NCI-H460 (cell line): ENCODE measurements around the gene HLA-DRA. TPM values are rescaled to one million over a fixed set of nuclear protein-coding genes. Genes with fewer than 3 reads are reported as not detected.
"Not testable (repeated sequence)": the region's sequence is repeated elsewhere in the genome, so short reads cannot be mapped to it uniquely, and the experiment has no call there.

ENCODE experiments used
- DNase-seq: peaks from one replicate; pipeline ENCODE4 v3.0.0-alpha.2; 2016; ENCODE audit warnings: low read depth; ENCODE audit errors: extremely low read depth
- total RNA-seq: library from RNA; depleted of rRNA; stranded (reverse); fragments of >200 nt; shearing (Covaris generic); gene quantifications from 2 replicates; pipeline ENCODE4 v1.2.3, GENCODE V29; 2014; rRNA removed

The HLA-DRA gene
- total RNA-seq, 1 experiment from 2014 or later: 0.12 TPM

- DNase-seq: no peak
Observed at GRCh38 chr6:32472781-32473375, 33.2 kb downstream of the HLA-DRA start.

GRCh38 chr6:32473376-32474348, 34.0 kb downstream of the HLA-DRA start:
- DNase-seq: not testable (repeated sequence)

DNA sequence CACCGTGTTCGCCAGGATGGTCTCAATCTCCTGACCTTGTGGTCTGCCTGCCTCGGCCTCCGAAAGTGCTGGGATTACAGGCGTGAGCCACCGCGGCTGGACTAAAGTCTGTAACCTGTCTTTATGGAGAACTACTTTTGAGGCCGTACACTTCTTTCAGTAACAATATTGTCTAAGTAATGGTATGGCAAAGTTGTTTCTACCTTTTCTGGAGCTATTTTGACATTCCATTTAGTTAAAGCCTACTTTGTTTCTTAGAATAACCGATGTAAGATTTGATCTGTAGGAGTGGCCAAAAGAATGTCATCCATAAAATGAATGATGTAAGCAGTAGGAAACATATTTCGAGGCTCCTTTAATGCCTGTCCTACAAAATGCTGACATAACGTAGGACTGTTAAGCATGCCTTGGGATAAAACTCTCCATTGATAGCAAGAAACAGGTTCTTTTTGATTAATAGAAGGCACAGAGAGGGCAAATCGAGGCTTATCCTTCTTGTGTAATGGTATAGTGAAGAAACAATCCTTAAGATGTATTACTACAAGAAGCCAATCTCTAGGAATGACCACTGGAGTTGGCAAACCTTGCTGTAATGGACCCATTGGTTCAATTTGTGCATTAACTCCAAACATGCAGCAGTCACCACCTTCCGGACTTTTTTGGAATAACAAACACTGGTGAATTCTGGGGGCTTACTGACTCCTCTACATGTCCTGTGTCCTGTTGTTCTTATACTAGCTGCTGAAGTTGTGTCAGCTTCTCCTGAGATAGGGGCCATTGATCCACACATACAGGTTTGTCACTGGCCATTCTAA, 35.9 kb downstream of the HLA-DRA start:
- no peak for DNase-seq

DNA sequence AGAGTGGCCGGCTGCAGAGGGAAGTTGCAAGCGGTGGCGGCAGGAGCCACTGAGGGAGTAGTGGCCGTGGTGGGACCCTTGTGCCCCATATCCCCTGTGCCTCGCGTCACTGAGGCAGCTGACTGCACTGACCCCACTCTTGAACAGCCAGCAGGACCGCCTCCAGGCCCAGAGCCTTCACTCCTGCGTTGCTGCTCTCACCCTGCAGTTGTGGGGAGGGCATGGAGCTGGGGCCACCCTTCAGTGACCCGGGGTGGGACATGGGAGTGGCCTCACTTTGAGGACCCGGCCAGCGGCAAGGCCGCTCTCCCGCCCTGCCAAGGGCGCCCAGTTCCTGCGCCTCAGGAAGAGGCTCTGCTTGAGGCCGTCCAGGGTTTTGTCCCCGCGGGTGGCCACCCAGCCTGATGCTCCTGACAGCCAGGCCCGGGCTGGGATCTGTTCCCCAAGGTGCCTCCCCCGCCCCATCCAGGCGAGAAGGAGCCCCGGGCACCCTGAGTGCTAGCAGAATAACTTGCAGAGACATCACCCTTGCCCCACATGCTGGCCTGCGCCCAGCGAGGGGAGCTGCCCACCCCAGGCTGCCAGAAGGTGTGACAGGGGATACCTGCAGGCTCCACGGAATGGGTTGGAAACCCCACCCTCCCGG, 44.4 kb downstream of the HLA-DRA start:
- no peak for DNase-seq

DNA sequence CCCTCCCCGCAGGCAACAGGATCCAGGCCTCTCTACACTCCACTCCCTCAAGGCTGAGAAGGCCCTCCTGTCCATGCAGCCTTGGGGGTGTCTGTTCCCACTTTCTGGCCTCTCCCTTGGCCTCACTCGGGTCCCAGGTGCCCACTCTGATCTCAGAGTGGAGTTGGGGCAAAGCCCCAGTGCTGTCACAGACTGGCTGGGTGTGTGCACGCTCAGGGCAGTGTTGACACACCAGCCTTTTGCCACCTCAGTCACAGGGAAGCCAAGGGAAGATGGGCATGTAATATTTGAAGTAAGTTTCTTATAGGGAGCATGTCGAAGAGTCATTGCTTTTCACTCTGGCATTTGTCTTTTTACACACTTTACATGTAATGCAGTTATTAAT, 44.9 kb downstream of the HLA-DRA start:
- DNase-seq: no peak

GRCh38 chr6:32488083-32488482, 48.4 kb downstream of the HLA-DRA start:
- DNase-seq: no peak

DNA sequence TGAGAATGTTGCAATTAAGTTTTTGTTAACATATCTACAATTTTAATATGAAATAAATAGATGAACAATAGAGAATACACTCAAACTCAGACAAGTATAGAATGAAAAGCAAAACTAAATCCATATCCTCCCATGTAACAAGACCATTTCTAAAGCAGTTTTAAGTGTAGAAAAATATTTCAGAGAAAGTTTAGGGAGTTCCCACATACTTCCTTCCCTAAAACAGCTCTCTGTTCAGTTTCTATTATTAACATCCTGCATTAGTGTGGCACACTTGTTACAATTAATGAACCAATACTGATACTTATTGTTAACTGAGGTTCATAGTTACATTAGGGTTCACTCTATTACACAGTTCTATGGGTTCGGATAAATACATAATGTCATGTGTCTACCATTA, 52.0 kb downstream of the HLA-DRA start:
- DNase-seq: no peak

DNA sequence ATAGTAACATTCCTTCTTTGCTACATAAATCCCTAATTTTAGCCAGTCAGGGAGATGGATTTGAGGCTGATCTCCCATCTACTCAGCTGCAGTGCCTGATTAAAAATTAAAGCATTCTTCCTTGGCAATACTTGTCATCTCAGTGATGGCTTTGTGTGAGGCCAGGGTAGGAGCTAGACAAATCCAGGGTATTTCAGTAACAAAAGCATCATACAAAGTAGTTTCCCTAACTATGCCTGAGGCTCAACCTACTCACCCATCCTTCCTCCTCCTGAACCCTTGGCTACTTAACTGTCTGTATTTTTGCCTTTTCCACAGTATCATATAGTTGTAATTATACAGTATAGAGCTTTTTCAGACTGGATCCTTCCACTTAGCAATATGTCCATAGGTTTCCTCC, 52.7 kb downstream of the HLA-DRA start:
- DNase-seq: no peak

Other genes with a start within 250 kb of the HLA-DRA start
- gene PBX2, start 249.7 kb upstream of the HLA-DRA start, total RNA-seq: 9.7 and 10.7 TPM in 2 replicates
- 0.92 and 1.4 TPM in 2 replicates for gene GPSM3, start 247.2 kb upstream of the HLA-DRA start, total RNA-seq
- 1.5 and 1.7 TPM in 2 replicates for gene NOTCH4, start 215.8 kb upstream of the HLA-DRA start, total RNA-seq
- not detected in 2 replicates for gene TSBP1, start 68.0 kb upstream of the HLA-DRA start, total RNA-seq
- not detected in 2 replicates for gene BTNL2, start 32.7 kb upstream of the HLA-DRA start, total RNA-seq
- gene HLA-DRB5, start 90.4 kb downstream of the HLA-DRA start, total RNA-seq: 0.20 TPM in 1 of 2 replicates, not detected in the other
- gene HLA-DRB1, start 150.0 kb downstream of the HLA-DRA start, total RNA-seq: 0.42 and 1.4 TPM in 2 replicates
- gene HLA-DQA1, start 197.5 kb downstream of the HLA-DRA start, total RNA-seq: not detected in 2 replicates
- gene HLA-DQB1, start 226.8 kb downstream of the HLA-DRA start, total RNA-seq: 0.17 TPM in 1 of 2 replicates, not detected in the other